ENCODE data around the gene ANKRD2. TPM values are rescaled to one million over a fixed set of nuclear protein-coding genes. Genes with fewer than 3 reads are reported as not detected.

ANKRD2 gene
- total RNA-seq, 1 donor from 2014 or later = 0.26 TPM

DNA sequence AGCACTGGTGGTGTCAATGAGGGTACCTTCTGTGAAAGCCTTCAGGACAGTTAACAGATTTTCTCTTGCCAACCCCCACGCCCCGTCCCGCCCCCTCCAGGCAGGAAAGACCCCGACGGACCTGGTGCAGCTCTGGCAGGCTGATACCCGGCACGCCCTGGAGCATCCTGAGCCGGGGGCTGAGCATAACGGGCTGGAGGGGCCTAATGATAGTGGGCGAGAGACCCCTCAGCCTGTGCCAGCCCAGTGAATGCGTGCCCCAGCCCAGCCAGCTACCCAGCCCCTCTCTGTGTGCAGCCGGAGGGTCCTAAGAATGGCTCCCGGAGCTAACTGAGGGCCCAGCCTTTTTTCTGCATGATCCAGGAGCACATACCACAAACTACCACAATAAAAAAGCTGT is 10.9 kb downstream of the ANKRD2 start:
- no peaks in the 10 kb centered on the region for H3K36me3 ChIP-seq (ENCODE audit: control insufficient read depth, insufficient read depth, low read length)
- DNase-seq (ENCODE audit: low read depth) (no peak), FAIRE-seq (no peak)
- TF ChIP-seq, protein P1, sequence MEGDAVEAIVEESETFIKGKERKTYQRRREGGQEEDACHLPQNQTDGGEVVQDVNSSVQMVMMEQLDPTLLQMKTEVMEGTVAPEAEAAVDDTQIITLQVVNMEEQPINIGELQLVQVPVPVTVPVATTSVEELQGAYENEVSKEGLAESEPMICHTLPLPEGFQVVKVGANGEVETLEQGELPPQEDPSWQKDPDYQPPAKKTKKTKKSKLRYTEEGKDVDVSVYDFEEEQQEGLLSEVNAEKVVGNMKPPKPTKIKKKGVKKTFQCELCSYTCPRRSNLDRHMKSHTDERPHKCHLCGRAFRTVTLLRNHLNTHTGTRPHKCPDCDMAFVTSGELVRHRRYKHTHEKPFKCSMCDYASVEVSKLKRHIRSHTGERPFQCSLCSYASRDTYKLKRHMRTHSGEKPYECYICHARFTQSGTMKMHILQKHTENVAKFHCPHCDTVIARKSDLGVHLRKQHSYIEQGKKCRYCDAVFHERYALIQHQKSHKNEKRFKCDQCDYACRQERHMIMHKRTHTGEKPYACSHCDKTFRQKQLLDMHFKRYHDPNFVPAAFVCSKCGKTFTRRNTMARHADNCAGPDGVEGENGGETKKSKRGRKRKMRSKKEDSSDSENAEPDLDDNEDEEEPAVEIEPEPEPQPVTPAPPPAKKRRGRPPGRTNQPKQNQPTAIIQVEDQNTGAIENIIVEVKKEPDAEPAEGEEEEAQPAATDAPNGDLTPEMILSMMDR (IDR thresholded peaks at IDR 0.05; ENCODE audit: insufficient read depth, low read length, severe bottlenecking) = no peak
- no peaks in the 10 kb centered on the region for H3K27me3 ChIP-seq (ENCODE audit: control insufficient read depth, insufficient read depth, low read length)
- no peak overlapping the region for H3K4me3 ChIP-seq (ENCODE audit: low read depth, low read length)

DNA sequence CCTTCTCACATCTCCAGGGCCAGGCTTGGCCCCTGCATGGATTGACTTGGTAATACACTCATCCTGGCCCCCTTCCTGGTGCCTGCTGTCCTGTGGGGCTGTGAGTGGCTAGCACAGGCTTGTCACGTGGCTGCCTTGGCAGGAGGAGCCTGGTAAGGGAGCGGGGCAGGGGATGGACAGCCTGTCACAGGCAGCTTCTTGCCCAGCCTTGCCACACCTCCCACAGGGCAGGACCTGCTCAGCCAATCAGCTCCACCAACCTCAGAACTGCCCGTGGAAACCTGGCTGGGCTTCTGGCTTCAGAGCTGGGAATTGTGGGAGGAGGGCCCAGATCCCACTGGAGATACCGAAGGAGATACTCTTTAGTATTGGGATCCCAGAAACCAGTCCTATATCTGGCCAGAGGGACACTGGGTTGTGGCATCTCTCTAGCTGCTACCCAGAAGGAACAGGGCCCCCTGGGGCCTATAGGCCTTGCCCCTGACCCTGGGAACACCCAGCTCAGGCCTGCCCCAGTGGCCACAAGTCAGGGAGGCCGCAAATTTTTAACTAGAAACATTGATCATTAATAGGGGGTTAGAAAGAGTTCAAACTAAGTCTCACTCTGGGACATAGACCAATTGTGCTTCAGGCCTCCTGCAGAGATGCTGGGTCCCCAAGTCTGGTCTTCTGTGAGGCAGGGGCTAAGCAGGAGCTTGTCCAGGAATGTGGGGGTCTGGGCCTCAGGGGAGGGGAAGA is 11.7 kb downstream of the ANKRD2 start, which contains the start of gene HOGA1:
TSS of gene HOGA1 (plus strand) at position 330 of the 738 bp plus-strand sequence. CDS start at position 645, 315 bp downstream.
- H3K27me3 ChIP-seq (ENCODE audit: control insufficient read depth, insufficient read depth, low read length) = no peaks in the 10 kb centered on the region
- DNase-seq (ENCODE audit: low read depth) (peak; percentile 83), FAIRE-seq (peak; percentile 43)
- H3K4me3 ChIP-seq (ENCODE audit: low read depth, low read length) = no peak within 1 kb of the TSS
- H3K36me3 ChIP-seq (ENCODE audit: control insufficient read depth, insufficient read depth, low read length) = no peaks in the 10 kb centered on the region
- TF ChIP-seq, protein P1 (IDR thresholded peaks at IDR 0.05; ENCODE audit: insufficient read depth, low read length, severe bottlenecking) = no peak

DNA sequence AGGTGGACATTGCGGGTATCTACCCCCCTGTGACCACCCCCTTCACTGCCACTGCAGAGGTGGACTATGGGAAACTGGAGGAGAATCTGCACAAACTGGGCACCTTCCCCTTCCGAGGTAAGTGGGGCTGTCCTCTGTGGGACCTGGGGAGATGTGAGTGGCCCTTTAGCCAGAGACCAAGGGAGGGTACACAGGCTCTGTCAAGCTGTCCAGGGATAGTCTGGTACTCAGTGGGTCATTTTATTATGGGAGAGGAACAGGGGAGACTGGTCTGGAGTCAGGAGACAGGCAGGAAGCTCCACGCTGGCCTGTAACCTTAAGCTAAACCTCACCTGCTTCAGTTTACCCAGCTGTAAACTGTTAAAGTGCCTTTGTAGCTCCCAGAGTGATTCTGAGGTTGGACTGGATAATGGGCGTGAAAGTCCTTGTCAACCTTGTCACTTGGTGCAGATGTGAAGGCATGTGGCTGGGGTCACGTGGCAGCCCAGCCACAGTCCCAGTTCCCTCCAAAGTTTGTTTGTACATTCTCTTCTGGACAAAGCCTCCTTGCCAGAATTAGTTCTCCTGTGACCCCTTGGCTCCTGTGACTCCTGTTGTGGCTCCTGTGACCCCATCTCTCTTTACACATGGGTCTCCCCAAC is 12.3 kb downstream of the ANKRD2 start:
- H3K36me3 ChIP-seq (ENCODE audit: control insufficient read depth, insufficient read depth, low read length) = no peaks in the 10 kb centered on the region
- no peaks in the 10 kb centered on the region for H3K27me3 ChIP-seq (ENCODE audit: control insufficient read depth, insufficient read depth, low read length)
- TF ChIP-seq, protein P1 (IDR thresholded peaks at IDR 0.05; ENCODE audit: insufficient read depth, low read length, severe bottlenecking) = no peak
- no peak overlapping the region for H3K4me3 ChIP-seq (ENCODE audit: low read depth, low read length)
- DNase-seq (ENCODE audit: low read depth) (no peak), FAIRE-seq (peak; percentile 55)

DNA sequence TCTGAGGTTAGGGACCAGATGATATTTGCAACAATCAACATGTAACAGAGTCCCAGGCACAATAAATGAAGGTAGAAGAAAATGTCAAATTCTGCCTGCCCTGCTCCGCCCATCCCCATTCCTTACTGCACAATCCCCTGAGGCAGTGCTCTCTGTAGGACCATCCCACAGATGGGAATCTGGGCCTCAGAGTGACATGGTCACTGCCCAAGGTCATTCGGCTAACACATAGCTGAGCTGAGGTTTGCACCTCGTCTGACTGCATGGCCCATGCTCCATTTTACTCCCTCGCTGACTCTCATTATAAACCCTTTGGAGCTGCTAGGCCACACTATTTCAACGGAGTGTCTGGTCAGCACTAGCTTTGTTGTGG is 12.8 kb downstream of the ANKRD2 start:
- Histone ChIP-seq H3K36me3 (ENCODE audit: control insufficient read depth, insufficient read depth, low read length) (no peaks in the 10 kb centered on the region), H3K4me3 (ENCODE audit: low read depth, low read length) (no peak overlapping the region), H3K27me3 (ENCODE audit: control insufficient read depth, insufficient read depth, low read length) (no peaks in the 10 kb centered on the region)
- DNase-seq (ENCODE audit: low read depth) = no peak
- no peak for FAIRE-seq
- TF ChIP-seq, protein P1 (IDR thresholded peaks at IDR 0.05; ENCODE audit: insufficient read depth, low read length, severe bottlenecking) = no peak

DNA sequence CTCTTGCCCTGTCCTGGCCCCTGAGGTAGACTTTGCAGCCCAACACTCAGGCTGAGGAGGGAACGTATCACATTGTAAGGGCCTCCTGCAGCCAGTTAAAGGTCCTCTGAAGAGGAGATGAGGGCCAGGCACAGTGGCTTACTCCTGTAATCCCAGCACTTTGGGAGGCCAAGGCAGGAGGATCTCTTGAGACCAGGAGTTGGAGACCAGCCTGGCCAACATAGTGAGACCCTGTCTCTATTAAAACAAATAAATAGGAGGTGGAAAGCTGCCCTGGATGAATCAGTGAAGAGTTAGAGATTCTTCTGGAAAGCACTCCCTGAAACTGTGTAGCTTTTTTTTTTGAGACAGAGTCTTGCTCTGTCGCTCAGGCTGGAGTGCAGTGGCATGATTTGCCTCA is 14.6 kb downstream of the ANKRD2 start:
- FAIRE-seq (no peak), DNase-seq (ENCODE audit: low read depth) (no peak)
- TF ChIP-seq, protein P1 (IDR thresholded peaks at IDR 0.05; ENCODE audit: insufficient read depth, low read length, severe bottlenecking) = no peak
- no peaks in the 10 kb centered on the region for H3K27me3 ChIP-seq (ENCODE audit: control insufficient read depth, insufficient read depth, low read length)
- H3K36me3 ChIP-seq (ENCODE audit: control insufficient read depth, insufficient read depth, low read length) = no peaks in the 10 kb centered on the region
- H3K4me3 ChIP-seq (ENCODE audit: low read depth, low read length) = no peak overlapping the region
